ENCODE measurements around the gene CCDC70. TPM values are rescaled to one million over a fixed set of nuclear protein-coding genes. Genes with fewer than 3 reads are reported as not detected.

Gene CCDC70
- total RNA-seq, 1 donor from 2014 or later, result not detected

DNA sequence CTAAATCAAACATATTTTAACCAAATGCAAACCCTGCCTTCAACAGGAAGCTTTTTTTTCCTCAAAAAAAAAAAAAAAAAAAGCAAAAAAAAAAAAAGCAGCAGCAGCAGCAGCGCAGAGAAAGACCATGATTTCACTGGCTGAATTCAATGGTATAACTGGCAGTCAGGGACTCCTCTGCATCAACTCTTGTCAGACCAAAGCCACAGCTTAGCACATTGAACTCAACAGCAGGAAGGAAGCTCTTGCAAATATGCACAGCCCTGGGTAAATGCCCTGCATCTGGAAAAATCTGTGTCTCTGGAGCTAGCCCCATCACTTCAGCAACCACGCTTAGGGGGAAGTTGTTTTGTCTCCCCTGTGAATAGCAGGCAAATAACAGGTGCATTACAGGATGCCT lies 40.2 kb upstream of the CCDC70 start:
- DNase-seq (ENCODE audit: low read depth) (no peak), FAIRE-seq (no peak)
- no peak for TF ChIP-seq EZH2 (IDR thresholded peaks at IDR 0.05; ENCODE audit: insufficient read depth, low read length)
- TF ChIP-seq, protein P1, sequence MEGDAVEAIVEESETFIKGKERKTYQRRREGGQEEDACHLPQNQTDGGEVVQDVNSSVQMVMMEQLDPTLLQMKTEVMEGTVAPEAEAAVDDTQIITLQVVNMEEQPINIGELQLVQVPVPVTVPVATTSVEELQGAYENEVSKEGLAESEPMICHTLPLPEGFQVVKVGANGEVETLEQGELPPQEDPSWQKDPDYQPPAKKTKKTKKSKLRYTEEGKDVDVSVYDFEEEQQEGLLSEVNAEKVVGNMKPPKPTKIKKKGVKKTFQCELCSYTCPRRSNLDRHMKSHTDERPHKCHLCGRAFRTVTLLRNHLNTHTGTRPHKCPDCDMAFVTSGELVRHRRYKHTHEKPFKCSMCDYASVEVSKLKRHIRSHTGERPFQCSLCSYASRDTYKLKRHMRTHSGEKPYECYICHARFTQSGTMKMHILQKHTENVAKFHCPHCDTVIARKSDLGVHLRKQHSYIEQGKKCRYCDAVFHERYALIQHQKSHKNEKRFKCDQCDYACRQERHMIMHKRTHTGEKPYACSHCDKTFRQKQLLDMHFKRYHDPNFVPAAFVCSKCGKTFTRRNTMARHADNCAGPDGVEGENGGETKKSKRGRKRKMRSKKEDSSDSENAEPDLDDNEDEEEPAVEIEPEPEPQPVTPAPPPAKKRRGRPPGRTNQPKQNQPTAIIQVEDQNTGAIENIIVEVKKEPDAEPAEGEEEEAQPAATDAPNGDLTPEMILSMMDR (IDR thresholded peaks at IDR 0.05; ENCODE audit: insufficient read depth, low read depth, low read length), result no peak
- Histone ChIP-seq H3K27ac (ENCODE audit: low read depth, low read length) (no peak overlapping the region), H3K27me3 (ENCODE audit: insufficient read depth, low read length) (peaks cover 51% of the 10 kb centered on the region), H3K9me3 (ENCODE audit: insufficient read depth, low read depth, low read length) (no peaks in the 10 kb centered on the region), H3K4me3 (ENCODE audit: insufficient read depth, low read depth, low read length) (no peak overlapping the region), H3K79me2 (ENCODE audit: insufficient read depth, low read length) (no peaks in the 10 kb centered on the region), H3K4me2 (ENCODE audit: low read length) (no peak overlapping the region), H3K4me1 (ENCODE audit: insufficient read depth, low read length) (no peaks in the 10 kb centered on the region), H2AFZ (ENCODE audit: low read depth, low read length) (no peak overlapping the region), H3K36me3 (ENCODE audit: insufficient read depth, low read length) (no peaks in the 10 kb centered on the region), H4K20me1 (ENCODE audit: insufficient read depth, low read length) (no peaks in the 10 kb centered on the region), H3K9ac (ENCODE audit: low read length) (no peak overlapping the region)
- peaks cover 45% of the 10 kb centered on the region for H3K27me3 Mint-ChIP-seq (ENCODE audit: low read depth, unreplicated experiment)
- no peaks in the 10 kb centered on the region for H3K9me3 Mint-ChIP-seq (ENCODE audit: unreplicated experiment)
- H3K4me1 Mint-ChIP-seq (ENCODE audit: low read depth, unreplicated experiment), result peaks cover 8% of the 10 kb centered on the region
- H3K27ac Mint-ChIP-seq (ENCODE audit: unreplicated experiment), result no peak overlapping the region
- no peak overlapping the region for H3K4me3 Mint-ChIP-seq (ENCODE audit: unreplicated experiment)
- no peaks in the 10 kb centered on the region for H3K36me3 Mint-ChIP-seq (ENCODE audit: low read depth, unreplicated experiment)

DNA sequence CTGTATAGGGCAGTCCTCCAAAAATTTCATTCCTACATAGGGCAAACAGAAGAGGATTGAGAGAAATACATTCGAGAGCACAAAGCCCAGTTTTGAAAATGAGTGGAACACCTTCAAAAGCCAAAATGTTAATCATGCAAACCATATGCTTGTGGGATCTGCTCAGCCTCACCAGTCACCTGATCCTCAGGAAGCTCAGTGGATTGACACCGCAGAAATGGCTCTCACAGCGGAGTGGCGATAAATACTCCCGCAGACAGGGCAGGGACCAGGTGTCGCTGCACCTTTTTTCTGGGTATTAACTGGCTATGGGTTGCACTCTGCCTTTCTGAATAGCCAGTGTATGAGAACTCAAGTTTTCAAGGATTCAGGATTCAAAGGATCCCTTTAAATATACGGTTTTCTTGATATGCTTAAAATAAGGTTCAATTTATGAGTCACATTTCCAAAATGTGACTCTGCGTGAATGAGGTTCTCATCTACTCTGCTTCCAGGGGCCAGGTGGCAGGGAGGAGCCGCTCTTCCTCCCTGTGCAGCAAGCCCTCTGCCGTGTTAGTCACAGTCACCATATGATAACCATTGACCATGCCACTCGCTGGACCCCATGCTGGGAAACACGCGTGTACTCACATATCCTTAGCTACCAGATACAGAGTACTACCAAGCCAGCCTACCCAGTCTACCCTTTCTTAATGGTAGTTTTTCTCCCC lies 39.5 kb upstream of the CCDC70 start:
- H3K4me2 ChIP-seq (ENCODE audit: low read length), result no peak overlapping the region
- Mint-ChIP-seq H3K4me1 (ENCODE audit: low read depth, unreplicated experiment) (peaks cover 8% of the 10 kb centered on the region), H3K27me3 (ENCODE audit: low read depth, unreplicated experiment) (peaks cover 42% of the 10 kb centered on the region)

More for the DNA sequence above, 39.5 kb upstream of the CCDC70 start:
- no peaks in the 10 kb centered on the region for H3K4me1 ChIP-seq (ENCODE audit: insufficient read depth, low read length)
- TF ChIP-seq, protein P1 (IDR thresholded peaks at IDR 0.05; ENCODE audit: insufficient read depth, low read depth, low read length), result no peak
- no peak for TF ChIP-seq EZH2 (IDR thresholded peaks at IDR 0.05; ENCODE audit: insufficient read depth, low read length)
- no peaks in the 10 kb centered on the region for H4K20me1 ChIP-seq (ENCODE audit: insufficient read depth, low read length)
- peaks cover 48% of the 10 kb centered on the region for H3K27me3 ChIP-seq (ENCODE audit: insufficient read depth, low read length)
- H3K27ac ChIP-seq (ENCODE audit: low read depth, low read length), result no peak overlapping the region
- H2AFZ ChIP-seq (ENCODE audit: low read depth, low read length), result no peak overlapping the region
- Mint-ChIP-seq H3K9me3 (ENCODE audit: unreplicated experiment) (no peaks in the 10 kb centered on the region), H3K27ac (ENCODE audit: unreplicated experiment) (no peak overlapping the region), H3K36me3 (ENCODE audit: low read depth, unreplicated experiment) (no peaks in the 10 kb centered on the region), H3K4me3 (ENCODE audit: unreplicated experiment) (no peak overlapping the region)
- H3K9me3 ChIP-seq (ENCODE audit: insufficient read depth, low read depth, low read length), result no peaks in the 10 kb centered on the region
- no peak overlapping the region for H3K9ac ChIP-seq (ENCODE audit: low read length)
- H3K36me3 ChIP-seq (ENCODE audit: insufficient read depth, low read length), result no peaks in the 10 kb centered on the region
- FAIRE-seq (no peak), DNase-seq (ENCODE audit: low read depth) (no peak)
- H3K79me2 ChIP-seq (ENCODE audit: insufficient read depth, low read length), result no peaks in the 10 kb centered on the region
- no peak overlapping the region for H3K4me3 ChIP-seq (ENCODE audit: insufficient read depth, low read depth, low read length)

All from astrocyte (in vitro differentiated cells and primary cell).